Measurements from ENCODE around the gene FAM193B.

- TF ChIP-seq POLR2A (IDR thresholded peaks at IDR 0.05), result no peak
- TF ChIP-seq CTCF (IDR thresholded peaks at IDR 0.05), result no peak
Observed at GRCh38 chr5:177476531-177477233, 77.7 kb downstream of the FAM193B start.

All from right lobe of liver (tissue), 4 donors.